HL-60 (cell line): ENCODE measurements around the gene RNF32.

Experiments
- POLR2AphosphoS5 ChIP-seq: IDR thresholded peaks from 2 replicates; pipeline ENCODE4 v1.6.1; 2012; ENCODE audit warnings: low read depth
- TF ChIP-seq, protein P1 (sequence below): IDR thresholded peaks from one replicate; pipeline ENCODE4 v1.5.1; 2011; ENCODE audit warnings: low read length, control low read depth, inconsistent platforms; ENCODE audit not compliant: insufficient read depth

DNA sequence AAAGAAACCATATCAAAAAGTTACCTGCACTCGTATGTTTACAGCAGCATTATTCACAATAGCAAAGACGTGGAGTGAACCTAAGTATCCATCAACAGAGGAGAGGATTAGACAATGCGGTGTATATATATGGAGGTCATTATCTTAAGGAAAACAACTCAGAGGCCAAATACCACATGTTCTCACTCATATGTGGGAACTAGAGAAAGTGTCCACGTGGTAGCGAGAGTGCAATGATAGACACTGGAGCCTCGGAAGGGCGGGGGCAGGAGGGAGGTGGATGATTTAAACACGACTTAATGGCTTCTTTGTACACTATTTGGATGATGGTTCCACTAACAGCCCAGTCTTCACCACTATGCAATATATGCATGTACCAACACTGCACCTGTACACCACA is 40.1 kb upstream of the RNF32 start:
- TF ChIP-seq, protein P1, sequence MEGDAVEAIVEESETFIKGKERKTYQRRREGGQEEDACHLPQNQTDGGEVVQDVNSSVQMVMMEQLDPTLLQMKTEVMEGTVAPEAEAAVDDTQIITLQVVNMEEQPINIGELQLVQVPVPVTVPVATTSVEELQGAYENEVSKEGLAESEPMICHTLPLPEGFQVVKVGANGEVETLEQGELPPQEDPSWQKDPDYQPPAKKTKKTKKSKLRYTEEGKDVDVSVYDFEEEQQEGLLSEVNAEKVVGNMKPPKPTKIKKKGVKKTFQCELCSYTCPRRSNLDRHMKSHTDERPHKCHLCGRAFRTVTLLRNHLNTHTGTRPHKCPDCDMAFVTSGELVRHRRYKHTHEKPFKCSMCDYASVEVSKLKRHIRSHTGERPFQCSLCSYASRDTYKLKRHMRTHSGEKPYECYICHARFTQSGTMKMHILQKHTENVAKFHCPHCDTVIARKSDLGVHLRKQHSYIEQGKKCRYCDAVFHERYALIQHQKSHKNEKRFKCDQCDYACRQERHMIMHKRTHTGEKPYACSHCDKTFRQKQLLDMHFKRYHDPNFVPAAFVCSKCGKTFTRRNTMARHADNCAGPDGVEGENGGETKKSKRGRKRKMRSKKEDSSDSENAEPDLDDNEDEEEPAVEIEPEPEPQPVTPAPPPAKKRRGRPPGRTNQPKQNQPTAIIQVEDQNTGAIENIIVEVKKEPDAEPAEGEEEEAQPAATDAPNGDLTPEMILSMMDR: no peak
- TF ChIP-seq POLR2AphosphoS5: no peak
